PFSK-1 (cell line): ENCODE measurements around the gene BTRC.

Source experiments
- FOXP2 ChIP-seq: optimal IDR thresholded peaks from 2 replicates; pipeline ENCODE3; 2011; ENCODE audit warnings: borderline replicate concordance, control low read depth, inconsistent platforms; ENCODE audit not compliant: insufficient read depth; ENCODE audit errors: extremely low read length, extremely low read depth
- POLR2AphosphoS5 ChIP-seq: IDR thresholded peaks from 2 replicates; pipeline ENCODE4 v1.6.1; 2012; ENCODE audit warnings: low read depth, mild to moderate bottlenecking, control low read depth, low read length, moderate library complexity
- REST ChIP-seq, 2 experiments: IDR thresholded peaks; 2 replicates each; pipeline versions ENCODE4 v1.6.1 to v1.8.0; 2011 to 2012; ENCODE audit warnings: low read depth in 2 of 2, low read length in 2 of 2, control low read depth in 1 of 2, inconsistent platforms in 1 of 2, mild to moderate bottlenecking in 1 of 2, moderate library complexity in 1 of 2; ENCODE audit not compliant: insufficient read depth in 1 of 2
- SIN3A ChIP-seq: IDR thresholded peaks from 2 replicates; pipeline ENCODE4 v1.6.1; 2012; ENCODE audit warnings: mild to moderate bottlenecking, low read length, moderate library complexity, borderline replicate concordance; ENCODE audit not compliant: insufficient read depth
- TAF1 ChIP-seq: IDR thresholded peaks from 2 replicates; pipeline ENCODE4 v1.6.1; 2012; ENCODE audit warnings: low read length, control low read depth, borderline replicate concordance; ENCODE audit not compliant: insufficient read depth

BTRC gene

GRCh38 chr10:101577121-101577871 is 223.3 kb downstream of the BTRC start:
- TF ChIP-seq FOXP2 = no peak

GRCh38 chr10:101578192-101578591 is 224.2 kb downstream of the BTRC start:
- no peak for TF ChIP-seq REST (IDR thresholded peaks at IDR 0.05; ENCODE audit: insufficient read depth in 1 of 2, low read depth in 2 of 2, low read length in 2 of 2)
- no peak for TF ChIP-seq FOXP2
- no peak for TF ChIP-seq SIN3A
- TF ChIP-seq POLR2AphosphoS5 = no peak
- no peak for TF ChIP-seq TAF1

GRCh38 chr10:101578803-101579515 is 225.0 kb downstream of the BTRC start:
- TF ChIP-seq TAF1 (no peak), FOXP2 (no peak), REST (IDR thresholded peaks at IDR 0.05; ENCODE audit: insufficient read depth in 1 of 2, low read depth in 2 of 2, low read length in 2 of 2) (no peak), POLR2AphosphoS5 (no peak), SIN3A (no peak)

GRCh38 chr10:101579516-101579870 is 225.5 kb downstream of the BTRC start:
- no peak for TF ChIP-seq REST (IDR thresholded peaks at IDR 0.05; ENCODE audit: insufficient read depth in 1 of 2, low read depth in 2 of 2, low read length in 2 of 2)
- no peak for TF ChIP-seq POLR2AphosphoS5
- no peak for TF ChIP-seq TAF1
- TF ChIP-seq SIN3A = no peak
- TF ChIP-seq FOXP2 = no peak

GRCh38 chr10:101580486-101581399 is 226.8 kb downstream of the BTRC start:
- TF ChIP-seq REST (IDR thresholded peaks at IDR 0.05; ENCODE audit: insufficient read depth in 1 of 2, low read depth in 2 of 2, low read length in 2 of 2) (no peak), POLR2AphosphoS5 (no peak), FOXP2 (no peak), SIN3A (no peak), TAF1 (no peak)
